ENCODE data around the gene SV2B.

The SV2B gene

DNA sequence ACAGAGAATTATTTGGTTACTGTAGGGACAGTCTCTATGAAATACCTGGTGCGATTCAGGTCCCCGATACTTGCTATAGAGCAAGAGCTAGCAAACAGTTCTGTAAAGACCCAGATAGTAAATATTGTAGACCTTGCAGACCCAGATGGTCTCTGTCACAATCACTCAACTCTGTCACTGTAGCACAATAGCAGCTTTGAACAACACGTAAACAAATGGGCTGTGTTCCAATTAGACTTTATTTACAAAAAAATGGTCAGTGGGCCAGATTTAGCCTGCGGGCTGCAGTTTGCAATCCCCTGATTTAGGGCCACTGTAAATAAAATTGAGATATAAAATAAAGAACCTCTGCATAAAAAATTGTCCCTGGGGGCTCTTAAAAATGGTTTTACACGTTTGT, 127.7 kb downstream of the SV2B start:
- Histone ChIP-seq H3K9me3 (ENCODE audit: control insufficient read depth, insufficient read depth, low read depth, low read length) (no peaks in the 10 kb centered on the region), H3K4me3 (ENCODE audit: low read depth, low read length) (no peak overlapping the region), H3K4me1 (ENCODE audit: control insufficient read depth, insufficient read depth, low read length) (no peaks in the 10 kb centered on the region), H3K27ac (ENCODE audit: extremely low read depth, low read depth, low read length) (no peak overlapping the region), H3K36me3 (ENCODE audit: control insufficient read depth in 2 of 2, insufficient read depth in 1 of 2, low read length in 2 of 2) (no peaks in the 10 kb centered on the region)
- TF ChIP-seq IKZF3 (tag by site-specific recombination; IDR thresholded peaks at IDR 0.05) (no peak), ZNF629 (tag by site-specific recombination; IDR thresholded peaks at IDR 0.05) (no peak), GLIS1 (tag by site-specific recombination; IDR thresholded peaks at IDR 0.05) (no peak), ZNF473 (tag by site-specific recombination; IDR thresholded peaks at IDR 0.05) (no peak), ZNF335 (tag by site-specific recombination; conservative IDR thresholded peaks at IDR 0.05) (no peak), ZNF404 (tag by site-specific recombination; IDR thresholded peaks at IDR 0.05) (no peak), ZNF610 (tag by site-specific recombination; IDR thresholded peaks at IDR 0.05; ENCODE audit: borderline replicate concordance) (no peak), EGR2 (tag by site-specific recombination; IDR thresholded peaks at IDR 0.05; ENCODE audit: low read depth) (no peak), ZSCAN30 (tag by site-specific recombination; IDR thresholded peaks at IDR 0.05) (no peak), ZNF266 (tag by site-specific recombination; IDR thresholded peaks at IDR 0.05; ENCODE audit: low read depth) (no peak), ZNF548 (tag by site-specific recombination; IDR thresholded peaks at IDR 0.05) (no peak), YY1 (tag by site-specific recombination; IDR thresholded peaks at IDR 0.05) (no peak), ZSCAN23 (tag by site-specific recombination; IDR thresholded peaks at IDR 0.05) (no peak)
- TF ChIP-seq, protein P1, sequence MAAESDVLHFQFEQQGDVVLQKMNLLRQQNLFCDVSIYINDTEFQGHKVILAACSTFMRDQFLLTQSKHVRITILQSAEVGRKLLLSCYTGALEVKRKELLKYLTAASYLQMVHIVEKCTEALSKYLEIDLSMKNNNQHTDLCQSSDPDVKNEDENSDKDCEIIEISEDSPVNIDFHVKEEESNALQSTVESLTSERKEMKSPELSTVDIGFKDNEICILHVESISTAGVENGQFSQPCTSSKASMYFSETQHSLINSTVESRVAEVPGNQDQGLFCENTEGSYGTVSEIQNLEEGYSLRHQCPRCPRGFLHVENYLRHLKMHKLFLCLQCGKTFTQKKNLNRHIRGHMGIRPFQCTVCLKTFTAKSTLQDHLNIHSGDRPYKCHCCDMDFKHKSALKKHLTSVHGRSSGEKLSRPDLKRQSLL (tag by site-specific recombination; IDR thresholded peaks at IDR 0.05), result no peak
- TF ChIP-seq, protein P2, sequence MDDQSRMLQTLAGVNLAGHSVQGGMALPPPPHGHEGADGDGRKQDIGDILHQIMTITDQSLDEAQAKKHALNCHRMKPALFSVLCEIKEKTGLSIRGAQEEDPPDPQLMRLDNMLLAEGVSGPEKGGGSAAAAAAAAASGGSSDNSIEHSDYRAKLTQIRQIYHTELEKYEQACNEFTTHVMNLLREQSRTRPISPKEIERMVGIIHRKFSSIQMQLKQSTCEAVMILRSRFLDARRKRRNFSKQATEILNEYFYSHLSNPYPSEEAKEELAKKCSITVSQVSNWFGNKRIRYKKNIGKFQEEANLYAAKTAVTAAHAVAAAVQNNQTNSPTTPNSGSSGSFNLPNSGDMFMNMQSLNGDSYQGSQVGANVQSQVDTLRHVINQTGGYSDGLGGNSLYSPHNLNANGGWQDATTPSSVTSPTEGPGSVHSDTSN (CRISPR knock-in tag; IDR thresholded peaks at IDR 0.05), result no peak
- TF ChIP-seq, protein P3, sequence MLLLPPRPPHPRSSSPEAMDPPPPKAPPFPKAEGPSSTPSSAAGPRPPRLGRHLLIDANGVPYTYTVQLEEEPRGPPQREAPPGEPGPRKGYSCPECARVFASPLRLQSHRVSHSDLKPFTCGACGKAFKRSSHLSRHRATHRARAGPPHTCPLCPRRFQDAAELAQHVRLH (tag by site-specific recombination; IDR thresholded peaks at IDR 0.05), result no peak
- TF ChIP-seq, protein P4, sequence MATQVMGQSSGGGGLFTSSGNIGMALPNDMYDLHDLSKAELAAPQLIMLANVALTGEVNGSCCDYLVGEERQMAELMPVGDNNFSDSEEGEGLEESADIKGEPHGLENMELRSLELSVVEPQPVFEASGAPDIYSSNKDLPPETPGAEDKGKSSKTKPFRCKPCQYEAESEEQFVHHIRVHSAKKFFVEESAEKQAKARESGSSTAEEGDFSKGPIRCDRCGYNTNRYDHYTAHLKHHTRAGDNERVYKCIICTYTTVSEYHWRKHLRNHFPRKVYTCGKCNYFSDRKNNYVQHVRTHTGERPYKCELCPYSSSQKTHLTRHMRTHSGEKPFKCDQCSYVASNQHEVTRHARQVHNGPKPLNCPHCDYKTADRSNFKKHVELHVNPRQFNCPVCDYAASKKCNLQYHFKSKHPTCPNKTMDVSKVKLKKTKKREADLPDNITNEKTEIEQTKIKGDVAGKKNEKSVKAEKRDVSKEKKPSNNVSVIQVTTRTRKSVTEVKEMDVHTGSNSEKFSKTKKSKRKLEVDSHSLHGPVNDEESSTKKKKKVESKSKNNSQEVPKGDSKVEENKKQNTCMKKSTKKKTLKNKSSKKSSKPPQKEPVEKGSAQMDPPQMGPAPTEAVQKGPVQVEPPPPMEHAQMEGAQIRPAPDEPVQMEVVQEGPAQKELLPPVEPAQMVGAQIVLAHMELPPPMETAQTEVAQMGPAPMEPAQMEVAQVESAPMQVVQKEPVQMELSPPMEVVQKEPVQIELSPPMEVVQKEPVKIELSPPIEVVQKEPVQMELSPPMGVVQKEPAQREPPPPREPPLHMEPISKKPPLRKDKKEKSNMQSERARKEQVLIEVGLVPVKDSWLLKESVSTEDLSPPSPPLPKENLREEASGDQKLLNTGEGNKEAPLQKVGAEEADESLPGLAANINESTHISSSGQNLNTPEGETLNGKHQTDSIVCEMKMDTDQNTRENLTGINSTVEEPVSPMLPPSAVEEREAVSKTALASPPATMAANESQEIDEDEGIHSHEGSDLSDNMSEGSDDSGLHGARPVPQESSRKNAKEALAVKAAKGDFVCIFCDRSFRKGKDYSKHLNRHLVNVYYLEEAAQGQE (tag by site-specific recombination; IDR thresholded peaks at IDR 0.05), result no peak
- POLR2A ChIA-PET, result no interaction called here
- CTCF ChIA-PET, result interaction anchor here (1.2 to 4.9 kb wide), 3 partner anchors 8 to 172 kb away, joined by 4 to 104 read pairs (median 9); no protein-coding TSS in a partner anchor

DNA sequence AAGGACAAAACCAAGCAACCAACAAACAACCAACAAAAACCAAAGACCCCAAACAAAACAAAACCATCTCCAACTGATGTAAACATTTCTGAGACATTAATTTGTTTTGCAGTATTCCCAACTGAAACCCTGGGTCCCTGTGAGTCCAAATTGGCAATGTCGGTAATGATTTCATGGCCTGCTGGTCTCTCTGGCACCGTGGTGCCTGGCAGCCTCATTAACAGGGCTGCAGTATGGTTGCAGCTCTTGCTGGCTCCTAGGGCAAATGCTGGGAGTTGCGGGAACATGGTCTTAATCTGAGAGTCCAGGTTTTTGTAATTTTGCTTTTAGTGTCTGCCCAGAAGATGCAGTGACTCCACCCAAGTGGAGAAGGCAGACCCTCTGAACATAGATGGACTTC, 128.3 kb downstream of the SV2B start:
- Histone ChIP-seq H3K36me3 (ENCODE audit: control insufficient read depth in 2 of 2, insufficient read depth in 1 of 2, low read length in 2 of 2) (no peaks in the 10 kb centered on the region), H3K9me3 (ENCODE audit: control insufficient read depth, insufficient read depth, low read depth, low read length) (no peaks in the 10 kb centered on the region), H3K4me1 (ENCODE audit: control insufficient read depth, insufficient read depth, low read length) (no peaks in the 10 kb centered on the region), H3K27ac (ENCODE audit: extremely low read depth, low read depth, low read length) (no peak overlapping the region), H3K4me3 (ENCODE audit: low read depth, low read length) (no peak overlapping the region)
- POLR2A ChIA-PET, result no interaction called here
- CTCF ChIA-PET, result interaction anchor here (4.9 kb wide), 1 partner anchor 173 kb away, joined by 104 read pairs; no protein-coding TSS in a partner anchor
- TF ChIP-seq ZNF621 (tag by site-specific recombination; IDR thresholded peaks at IDR 0.05), result no peak
- no peak for TF ChIP-seq TCF7L2 (IDR thresholded peaks at IDR 0.05; ENCODE audit: borderline replicate concordance, low read depth, low read length)
- no peak for TF ChIP-seq SCRT1 (tag by site-specific recombination; IDR thresholded peaks at IDR 0.05; ENCODE audit: borderline replicate concordance)
- TF ChIP-seq ZNF214 (tag by site-specific recombination; IDR thresholded peaks at IDR 0.05; ENCODE audit: borderline replicate concordance), result no peak
- no peak for TF ChIP-seq ZNF23 (tag by site-specific recombination; IDR thresholded peaks at IDR 0.05; ENCODE audit: borderline replicate concordance)
- no peak for TF ChIP-seq HOXC10 (CRISPR knock-in tag; IDR thresholded peaks at IDR 0.05)
- TF ChIP-seq ZNF184 (tag by site-specific recombination; IDR thresholded peaks at IDR 0.05), result no peak
- no peak for TF ChIP-seq KLF1 (tag by site-specific recombination; IDR thresholded peaks at IDR 0.05)
- TF ChIP-seq, protein P5, sequence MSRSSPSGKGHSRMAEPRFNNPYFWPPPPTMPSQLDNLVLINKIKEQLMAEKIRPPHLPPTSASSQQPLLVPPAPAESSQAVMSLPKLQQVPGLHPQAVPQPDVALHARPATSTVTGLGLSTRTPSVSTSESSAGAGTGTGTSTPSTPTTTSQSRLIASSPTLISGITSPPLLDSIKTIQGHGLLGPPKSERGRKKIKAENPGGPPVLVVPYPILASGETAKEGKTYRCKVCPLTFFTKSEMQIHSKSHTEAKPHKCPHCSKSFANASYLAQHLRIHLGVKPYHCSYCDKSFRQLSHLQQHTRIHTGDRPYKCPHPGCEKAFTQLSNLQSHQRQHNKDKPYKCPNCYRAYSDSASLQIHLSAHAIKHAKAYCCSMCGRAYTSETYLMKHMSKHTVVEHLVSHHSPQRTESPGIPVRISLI (tag by site-specific recombination; IDR thresholded peaks at IDR 0.05), result no peak
- no peak for TF ChIP-seq ZNF140 (tag by site-specific recombination; IDR thresholded peaks at IDR 0.05)
- TF ChIP-seq ZNF549 (tag by site-specific recombination; IDR thresholded peaks at IDR 0.05), result no peak
- TF ChIP-seq, protein P6, sequence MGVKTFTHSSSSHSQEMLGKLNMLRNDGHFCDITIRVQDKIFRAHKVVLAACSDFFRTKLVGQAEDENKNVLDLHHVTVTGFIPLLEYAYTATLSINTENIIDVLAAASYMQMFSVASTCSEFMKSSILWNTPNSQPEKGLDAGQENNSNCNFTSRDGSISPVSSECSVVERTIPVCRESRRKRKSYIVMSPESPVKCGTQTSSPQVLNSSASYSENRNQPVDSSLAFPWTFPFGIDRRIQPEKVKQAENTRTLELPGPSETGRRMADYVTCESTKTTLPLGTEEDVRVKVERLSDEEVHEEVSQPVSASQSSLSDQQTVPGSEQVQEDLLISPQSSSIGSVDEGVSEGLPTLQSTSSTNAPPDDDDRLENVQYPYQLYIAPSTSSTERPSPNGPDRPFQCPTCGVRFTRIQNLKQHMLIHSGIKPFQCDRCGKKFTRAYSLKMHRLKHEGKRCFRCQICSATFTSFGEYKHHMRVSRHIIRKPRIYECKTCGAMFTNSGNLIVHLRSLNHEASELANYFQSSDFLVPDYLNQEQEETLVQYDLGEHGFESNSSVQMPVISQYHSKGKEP (tag by site-specific recombination; IDR thresholded peaks at IDR 0.05), result no peak
